Neural progenitor cell (in vitro differentiated cells): Measurements from ENCODE around the gene ZBTB7A. TPM values are rescaled to one million over a fixed set of nuclear protein-coding genes. Genes with fewer than 3 reads are reported as not detected.

ENCODE experiments used
- DNase-seq: peaks from one replicate; pipeline ENCODE4 v3.0.0-alpha.2; 2016; ENCODE audit warnings: low spot score
- H2AFZ ChIP-seq: fragments of 200-600 bp; sonication (generic); replicated peaks from 2 replicates; pipeline ENCODE4 v1.6.1; 2016; ENCODE audit warnings: antibody characterized with exemption
- H3F3A ChIP-seq: fragments of 200-600 bp; sonication (generic); 2 replicates; pipeline ENCODE4 v1.6.1; 2016; ENCODE audit warnings: antibody characterized with exemption, low read depth
- H3K27ac ChIP-seq: fragments of 200-600 bp; sonication (generic); 2 replicates; pipeline ENCODE4 v1.5.1; 2016; ENCODE audit warnings: mild to moderate bottlenecking
- H3K27me3 ChIP-seq: fragments of 200-600 bp; sonication (generic); 2 replicates; pipeline ENCODE4 v1.6.1; 2016; ENCODE audit warnings: mild to moderate bottlenecking, moderate library complexity
- H3K36me3 ChIP-seq: fragments of 200-600 bp; sonication (generic); 2 replicates; pipeline ENCODE4 v1.5.1; 2016
- H3K4me1 ChIP-seq: fragments of 200-600 bp; sonication (generic); 2 replicates; pipeline ENCODE4 v1.6.1; 2016; ENCODE audit warnings: mixed run types
- H3K4me2 ChIP-seq: fragments of 200-600 bp; sonication (generic); 2 replicates; pipeline ENCODE4 v1.6.1; 2016
- H3K4me3 ChIP-seq: fragments of 200-600 bp; sonication (generic); 2 replicates; pipeline ENCODE4 v1.5.1; 2016
- H3K79me2 ChIP-seq: fragments of 200-600 bp; sonication (generic); 2 replicates; pipeline ENCODE4 v1.6.1; 2016; ENCODE audit warnings: low read depth
- H3K9ac ChIP-seq: fragments of 200-600 bp; sonication (generic); 2 replicates; pipeline ENCODE4 v1.6.1; 2016
- H3K9me3 ChIP-seq: fragments of 200-600 bp; sonication (generic); 2 replicates; pipeline ENCODE4 v1.5.1; 2016; ENCODE audit warnings: low read depth
- H4K20me1 ChIP-seq: fragments of 200-600 bp; sonication (generic); 2 replicates; pipeline ENCODE4 v1.6.1; 2016; ENCODE audit warnings: low read depth
- H3K27ac Mint-ChIP-seq: 3 replicates; pipeline ENCODE4 v1.8.0; 2021; ENCODE audit warnings: mixed read lengths
- H3K27me3 Mint-ChIP-seq: 2 replicates; pipeline ENCODE4 v1.8.0; 2022; ENCODE audit warnings: low read depth, mild to moderate bottlenecking, inconsistent platforms, moderate library complexity, mixed read lengths; ENCODE audit not compliant: insufficient read depth
- H3K36me3 Mint-ChIP-seq: 3 replicates; pipeline ENCODE4 v1.8.0; 2021; ENCODE audit warnings: mixed read lengths
- H3K4me1 Mint-ChIP-seq: 3 replicates; pipeline ENCODE4 v1.8.0; 2021; ENCODE audit warnings: mixed read lengths
- H3K4me3 Mint-ChIP-seq: 3 replicates; pipeline ENCODE4 v1.8.0; 2021; ENCODE audit warnings: mild to moderate bottlenecking, moderate library complexity, mixed read lengths
- H3K9me3 Mint-ChIP-seq: 3 replicates; pipeline ENCODE4 v1.8.0; 2020; ENCODE audit warnings: mixed read lengths
- EZH2 ChIP-seq: fragments of 200-600 bp; sonication (generic); IDR thresholded peaks from 2 replicates; pipeline ENCODE4 v1.6.1; 2017; ENCODE audit warnings: antibody characterized with exemption, mild to moderate bottlenecking, moderate library complexity
- EZH2phosphoT487 ChIP-seq: fragments of 200-600 bp; sonication (generic); IDR thresholded peaks from 2 replicates; pipeline ENCODE4 v1.6.1; 2017; ENCODE audit warnings: antibody characterized with exemption
- total RNA-seq: library from RNA; depleted of rRNA; stranded (reverse); fragments of >200 nt; gene quantifications from 2 replicates; pipeline ENCODE4 v1.2.3, GENCODE V29; 2015; ENCODE audit warnings: low replicate concordance
- TF ChIP-seq, protein P1 (sequence below): fragments of 200-600 bp; sonication (generic); IDR thresholded peaks from 2 replicates; pipeline ENCODE4 v1.5.1; 2017; ENCODE audit warnings: antibody characterized with exemption, mild to moderate bottlenecking

Gene ZBTB7A
- total RNA-seq, 1 donor from 2014 or later: 4.0 TPM

DNA sequence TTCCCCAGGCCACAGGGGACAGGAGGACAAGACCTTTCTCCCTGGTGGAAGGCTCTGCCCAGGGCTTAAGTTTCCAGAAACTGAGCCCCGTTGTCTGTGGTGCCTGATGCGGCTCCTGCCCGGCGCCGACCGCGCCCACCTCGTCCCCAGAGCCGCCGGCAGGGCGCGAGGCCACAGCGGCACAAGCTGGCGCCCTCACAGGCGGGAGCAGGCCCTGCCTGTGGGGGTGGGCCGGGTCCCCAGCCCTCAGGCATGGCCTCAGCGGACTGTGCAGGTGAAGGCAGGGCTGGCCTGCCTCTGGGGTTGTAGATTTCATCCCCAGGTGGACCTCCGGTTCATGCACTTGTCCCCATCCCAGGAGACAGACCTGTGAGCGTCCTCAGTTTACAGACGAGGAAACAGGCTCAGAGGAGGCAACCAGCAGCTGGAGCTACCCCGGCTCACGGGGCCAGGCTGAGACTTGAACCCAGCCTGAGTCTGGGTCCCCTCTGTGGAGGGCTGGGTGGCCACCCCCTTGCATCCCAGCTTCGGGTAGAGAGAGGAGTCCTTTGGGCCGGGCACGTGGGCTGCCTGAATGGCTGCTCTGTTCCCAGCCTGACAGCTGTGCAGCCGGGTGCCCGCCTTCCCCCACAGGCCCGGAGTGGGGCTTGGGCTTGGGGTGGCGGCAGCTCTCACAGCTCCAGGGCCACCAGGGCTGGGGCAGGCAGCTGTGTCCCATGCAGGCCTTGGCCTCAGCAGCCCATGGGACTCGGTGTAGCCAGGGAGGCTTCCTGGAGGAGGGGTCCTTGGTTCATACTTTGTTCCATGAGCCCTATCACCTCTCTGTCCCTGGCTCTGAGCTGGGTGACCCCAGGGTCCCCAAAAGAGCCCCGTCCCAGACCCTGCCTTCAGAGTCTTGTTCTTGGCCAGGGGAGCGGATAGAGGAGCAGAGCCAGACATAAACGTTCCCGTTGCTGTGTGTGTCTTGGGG lies 32.4 kb downstream of the ZBTB7A start:
- no peaks in the 10 kb centered on the region for H3K36me3 ChIP-seq
- Mint-ChIP-seq H3K4me1 (no peaks in the 10 kb centered on the region), H3K27me3 (peaks cover 2% of the 10 kb centered on the region), H3K36me3 (peaks cover 4% of the 10 kb centered on the region), H3K4me3 (no peak overlapping the region), H3K9me3 (no peaks in the 10 kb centered on the region), H3K27ac (no peak overlapping the region)
- H3K27me3 ChIP-seq: no peaks in the 10 kb centered on the region
- H3K79me2 ChIP-seq: no peaks in the 10 kb centered on the region
- no peak overlapping the region for H2AFZ ChIP-seq
- TF ChIP-seq EZH2 (no peak), EZH2phosphoT487 (no peak)
- TF ChIP-seq, protein P1, sequence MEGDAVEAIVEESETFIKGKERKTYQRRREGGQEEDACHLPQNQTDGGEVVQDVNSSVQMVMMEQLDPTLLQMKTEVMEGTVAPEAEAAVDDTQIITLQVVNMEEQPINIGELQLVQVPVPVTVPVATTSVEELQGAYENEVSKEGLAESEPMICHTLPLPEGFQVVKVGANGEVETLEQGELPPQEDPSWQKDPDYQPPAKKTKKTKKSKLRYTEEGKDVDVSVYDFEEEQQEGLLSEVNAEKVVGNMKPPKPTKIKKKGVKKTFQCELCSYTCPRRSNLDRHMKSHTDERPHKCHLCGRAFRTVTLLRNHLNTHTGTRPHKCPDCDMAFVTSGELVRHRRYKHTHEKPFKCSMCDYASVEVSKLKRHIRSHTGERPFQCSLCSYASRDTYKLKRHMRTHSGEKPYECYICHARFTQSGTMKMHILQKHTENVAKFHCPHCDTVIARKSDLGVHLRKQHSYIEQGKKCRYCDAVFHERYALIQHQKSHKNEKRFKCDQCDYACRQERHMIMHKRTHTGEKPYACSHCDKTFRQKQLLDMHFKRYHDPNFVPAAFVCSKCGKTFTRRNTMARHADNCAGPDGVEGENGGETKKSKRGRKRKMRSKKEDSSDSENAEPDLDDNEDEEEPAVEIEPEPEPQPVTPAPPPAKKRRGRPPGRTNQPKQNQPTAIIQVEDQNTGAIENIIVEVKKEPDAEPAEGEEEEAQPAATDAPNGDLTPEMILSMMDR: no peak
- no peak for DNase-seq
- no peaks in the 10 kb centered on the region for H3F3A ChIP-seq
- H3K9ac ChIP-seq: no peak overlapping the region
- H3K4me2 ChIP-seq: no peak overlapping the region
- H3K4me1 ChIP-seq: no peaks in the 10 kb centered on the region
- no peak overlapping the region for H3K27ac ChIP-seq
- no peaks in the 10 kb centered on the region for H4K20me1 ChIP-seq
- H3K9me3 ChIP-seq: no peaks in the 10 kb centered on the region
- no peak overlapping the region for H3K4me3 ChIP-seq

DNA sequence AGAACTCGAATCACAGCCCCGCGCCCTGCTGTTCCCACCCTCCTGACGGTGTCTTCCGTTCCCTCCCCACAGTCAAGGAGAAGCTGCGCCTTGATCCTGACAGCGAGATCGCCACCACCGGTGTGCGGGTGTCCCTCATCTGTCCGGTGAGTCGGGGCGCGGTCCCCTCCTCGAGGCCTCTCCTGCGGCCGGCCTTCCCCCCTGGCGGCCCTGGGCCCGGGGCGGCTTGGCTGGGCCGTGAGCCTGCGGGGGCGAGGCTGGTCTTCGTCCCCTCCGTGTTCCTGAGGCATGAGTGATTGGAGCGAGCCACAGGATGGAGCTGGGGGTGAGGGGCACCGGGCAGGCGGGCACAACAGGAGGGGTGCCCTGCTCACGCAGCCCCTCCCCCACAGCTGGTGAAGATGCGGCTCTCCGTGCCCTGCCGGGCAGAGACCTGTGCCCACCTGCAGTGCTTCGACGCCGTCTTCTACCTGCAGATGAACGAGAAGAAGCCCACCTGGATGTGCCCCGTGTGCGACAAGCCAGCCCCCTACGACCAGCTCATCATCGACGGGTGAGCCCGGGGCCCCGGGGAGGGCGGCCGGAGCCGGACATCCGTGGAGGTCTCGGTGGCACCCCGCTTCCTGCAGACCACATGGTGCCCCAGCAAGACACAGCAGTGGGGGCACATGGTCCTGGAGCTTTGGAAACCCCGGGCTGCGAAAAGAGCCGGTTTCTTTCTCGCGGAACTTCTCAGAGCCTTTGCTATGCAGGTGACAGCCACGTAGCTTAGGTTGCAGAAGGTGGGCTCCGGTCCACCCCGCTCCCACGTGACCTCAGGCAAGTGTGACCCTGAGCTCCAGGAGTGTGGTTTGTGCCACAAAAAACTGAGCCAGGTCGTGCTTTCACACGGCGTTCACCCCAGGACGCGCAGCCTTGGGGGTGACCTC lies 33.4 kb downstream of the ZBTB7A start:
- no peak for DNase-seq
- Mint-ChIP-seq H3K4me1 (no peaks in the 10 kb centered on the region), H3K9me3 (no peaks in the 10 kb centered on the region), H3K36me3 (peaks cover 4% of the 10 kb centered on the region), H3K27me3 (no peaks in the 10 kb centered on the region), H3K27ac (no peak overlapping the region), H3K4me3 (no peak overlapping the region)
- Histone ChIP-seq H3F3A (no peaks in the 10 kb centered on the region), H3K4me2 (no peak overlapping the region), H4K20me1 (no peaks in the 10 kb centered on the region), H3K4me3 (no peak overlapping the region), H3K9me3 (no peaks in the 10 kb centered on the region), H3K27ac (no peak overlapping the region), H3K9ac (no peak overlapping the region), H3K36me3 (no peaks in the 10 kb centered on the region), H3K27me3 (no peaks in the 10 kb centered on the region), H2AFZ (no peak overlapping the region), H3K79me2 (no peaks in the 10 kb centered on the region), H3K4me1 (no peaks in the 10 kb centered on the region)
- TF ChIP-seq EZH2phosphoT487 (no peak), EZH2 (no peak)
- TF ChIP-seq, protein P1: no peak

DNA sequence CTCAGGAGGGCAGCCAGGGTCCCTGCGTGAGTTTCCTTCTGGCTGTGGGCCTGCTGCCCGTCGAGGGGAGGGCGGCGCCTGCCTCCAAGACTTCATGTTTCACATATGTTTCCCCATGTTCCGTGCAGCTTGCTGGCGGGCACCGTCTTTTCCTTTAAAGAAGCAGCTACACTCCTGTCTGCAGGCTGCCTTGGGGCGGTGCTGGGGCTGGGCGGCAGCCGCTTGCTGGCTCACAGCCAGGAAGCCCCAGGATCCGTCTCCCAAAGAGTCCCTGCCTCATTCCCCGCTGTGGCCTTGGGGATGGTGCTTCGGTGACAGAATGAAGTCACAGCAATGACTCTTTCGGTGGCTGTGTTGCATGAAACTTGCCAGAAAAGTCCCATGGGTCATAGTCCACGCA lies 34.3 kb downstream of the ZBTB7A start:
- no peaks in the 10 kb centered on the region for H3F3A ChIP-seq

More for the DNA sequence above, 34.3 kb downstream of the ZBTB7A start:
- no peaks in the 10 kb centered on the region for H4K20me1 ChIP-seq
- Mint-ChIP-seq H3K4me1 (no peaks in the 10 kb centered on the region), H3K36me3 (peaks cover 2% of the 10 kb centered on the region), H3K27ac (no peak overlapping the region), H3K9me3 (no peaks in the 10 kb centered on the region), H3K27me3 (no peaks in the 10 kb centered on the region), H3K4me3 (no peak overlapping the region)
- no peak overlapping the region for H3K27ac ChIP-seq
- H3K9ac ChIP-seq: no peak overlapping the region
- no peaks in the 10 kb centered on the region for H3K9me3 ChIP-seq
- no peaks in the 10 kb centered on the region for H3K79me2 ChIP-seq
- no peak overlapping the region for H2AFZ ChIP-seq
- H3K36me3 ChIP-seq: no peaks in the 10 kb centered on the region
- H3K4me3 ChIP-seq: no peak overlapping the region
- H3K4me2 ChIP-seq: no peak overlapping the region
- H3K27me3 ChIP-seq: no peaks in the 10 kb centered on the region
- H3K4me1 ChIP-seq: no peaks in the 10 kb centered on the region
- TF ChIP-seq, protein P1: no peak
- TF ChIP-seq EZH2phosphoT487 (no peak), EZH2 (no peak)
- no peak for DNase-seq
